Activated CD4-positive, alpha-beta T cell treated with anti-CD3 and anti-CD28 coated beads, Interleukin-2, amount 50 U/mL, for 4 hours (primary cell): ENCODE measurements around the gene WBP4.
"Not testable (repeated sequence)": the region's sequence is repeated elsewhere in the genome, so short reads cannot be mapped to it uniquely, and the experiment has no call there.

Experiments used
- DNase-seq, 2 experiments: peaks; one replicate each; pipeline ENCODE4 v3.0.0-alpha.2; 2020

The WBP4 gene

DNA sequence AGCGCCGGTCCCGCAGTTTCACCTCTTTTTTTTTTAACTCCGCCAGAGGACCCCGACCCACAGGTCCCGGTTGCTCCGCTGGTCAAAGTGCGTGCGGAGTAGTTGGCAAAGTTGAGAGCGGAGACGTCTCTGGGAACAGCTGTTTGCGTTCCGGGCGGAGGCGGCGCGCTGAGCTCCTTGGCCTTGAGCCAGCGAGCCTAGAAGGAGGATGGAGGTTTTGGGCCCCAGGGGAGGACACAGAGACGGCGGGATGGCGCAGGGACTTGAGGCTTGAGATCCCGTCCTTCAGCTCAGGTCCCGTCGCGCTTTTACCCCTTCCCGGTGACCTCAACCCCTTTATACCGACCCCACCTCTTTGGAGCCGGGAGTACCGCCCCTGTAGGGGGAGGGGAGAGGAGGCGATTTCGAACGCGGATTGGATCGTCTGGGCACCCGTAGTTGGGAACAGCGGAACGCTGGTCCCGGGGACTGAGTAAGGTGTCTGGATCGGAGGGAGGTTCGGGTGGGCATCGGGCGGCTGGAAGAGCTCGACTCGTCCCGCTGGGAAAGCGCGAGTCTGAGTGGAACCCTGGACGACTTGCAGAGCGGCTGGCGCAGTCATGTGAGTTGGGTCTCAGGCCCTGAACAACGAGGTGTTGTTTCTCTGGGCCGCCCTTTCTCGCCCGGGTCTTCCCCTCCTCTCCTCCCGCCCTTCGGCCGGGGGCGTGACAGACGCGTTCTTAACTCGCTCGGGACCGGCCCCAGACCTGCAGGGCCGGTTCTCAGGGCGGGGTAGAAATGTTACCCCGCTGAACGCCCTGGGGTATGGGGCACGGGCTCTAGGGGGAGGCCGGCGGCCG, at the start of gene WBP4:
TSS of gene WBP4 (plus strand) at position 435 of the 839 bp plus-strand sequence. CDS start at position 600, 165 bp downstream.
- peak; percentile 79 to 82 for DNase-seq

GRCh38 chr13:41012536-41012935, 48.8 kb upstream of the WBP4 start:
- no peak for DNase-seq

- no peak for DNase-seq
Measured at GRCh38 chr13:41013835-41014234, 47.5 kb upstream of the WBP4 start.

DNA sequence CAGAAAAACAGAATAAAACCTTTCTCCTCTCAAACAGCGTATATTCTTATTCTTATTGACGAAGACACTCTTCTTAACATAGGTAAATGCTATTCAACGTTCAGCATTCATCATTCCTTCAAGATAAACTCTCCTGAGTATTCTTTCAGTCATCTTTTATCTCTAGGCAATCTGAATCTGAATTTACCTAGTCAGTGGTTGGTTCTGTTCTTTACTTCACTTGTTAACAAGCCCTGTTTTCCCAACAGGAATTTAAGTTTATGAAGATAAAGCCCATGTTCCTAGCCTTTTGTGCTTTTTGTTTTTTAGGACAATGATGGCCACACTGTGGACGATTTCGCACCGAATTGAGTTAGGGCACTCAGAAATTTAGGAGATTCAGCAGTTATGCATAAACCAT, 45.4 kb upstream of the WBP4 start:
- no peak for DNase-seq

- no peak for DNase-seq
Measured at GRCh38 chr13:41017159-41017558, 44.1 kb upstream of the WBP4 start.

- no peak for DNase-seq
Measured at GRCh38 chr13:41017817-41018601, 43.3 kb upstream of the WBP4 start.

GRCh38 chr13:41018602-41018948, 42.7 kb upstream of the WBP4 start:
- no peak for DNase-seq

DNA sequence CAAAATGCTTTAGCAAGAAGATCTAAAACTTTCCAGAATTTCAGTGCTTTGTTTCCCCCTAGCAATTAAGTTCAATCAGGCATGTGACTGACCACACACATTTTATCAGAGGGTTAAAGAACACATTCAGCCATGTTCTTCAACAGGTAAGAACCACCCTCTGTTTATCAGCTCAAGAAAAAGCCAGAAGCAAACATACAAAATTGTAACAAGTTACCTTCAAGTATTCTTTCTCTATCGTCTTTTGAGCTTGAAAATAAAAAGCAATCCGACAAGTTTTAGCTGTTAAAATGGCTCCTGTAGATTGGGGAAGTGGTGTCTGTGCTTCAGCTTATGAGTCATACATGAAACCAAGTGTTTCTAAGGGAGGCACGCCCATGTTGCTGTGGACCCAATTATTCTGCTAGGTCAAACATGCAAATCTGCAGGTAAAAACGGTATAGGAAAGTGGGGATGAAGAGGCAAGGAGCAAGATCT, 42.3 kb upstream of the WBP4 start, which contains the start of gene ELF1:
TSS of gene ELF1 (minus strand) at position 306 of the 477 bp plus-strand sequence. CDS start 37,262 bp downstream, outside the sequence.
- peak; percentile 32 to 42 for DNase-seq

GRCh38 chr13:41019578-41020347, 41.5 kb upstream of the WBP4 start:
- DNase-seq, result no peak

GRCh38 chr13:41025518-41025917, 35.8 kb upstream of the WBP4 start:
- no peak for DNase-seq

DNA sequence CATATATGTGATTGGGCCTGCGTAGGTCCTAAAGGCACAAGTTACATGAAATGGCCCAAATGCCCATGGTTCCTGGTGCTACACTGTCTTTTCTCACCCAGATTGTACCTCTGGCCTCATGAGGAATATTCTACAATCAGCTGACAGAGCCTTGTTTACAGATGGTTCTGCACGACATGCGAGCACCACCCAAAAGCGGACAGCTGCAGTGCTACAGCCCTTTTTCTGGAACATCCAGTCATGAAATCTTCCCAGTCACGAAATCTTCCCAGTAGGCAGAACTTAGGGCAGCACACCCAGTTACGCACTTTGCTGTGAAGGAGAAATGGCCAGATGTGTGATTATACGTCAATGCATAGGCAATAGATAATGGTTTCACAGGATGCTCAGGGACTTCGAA, 34.5 kb upstream of the WBP4 start:
- no peak for DNase-seq

GRCh38 chr13:41028051-41028450, 33.3 kb upstream of the WBP4 start:
- no peak for DNase-seq

GRCh38 chr13:41029629-41030028, 31.7 kb upstream of the WBP4 start:
- peak in 1 of 2 experiments; percentile 2 for DNase-seq

DNA sequence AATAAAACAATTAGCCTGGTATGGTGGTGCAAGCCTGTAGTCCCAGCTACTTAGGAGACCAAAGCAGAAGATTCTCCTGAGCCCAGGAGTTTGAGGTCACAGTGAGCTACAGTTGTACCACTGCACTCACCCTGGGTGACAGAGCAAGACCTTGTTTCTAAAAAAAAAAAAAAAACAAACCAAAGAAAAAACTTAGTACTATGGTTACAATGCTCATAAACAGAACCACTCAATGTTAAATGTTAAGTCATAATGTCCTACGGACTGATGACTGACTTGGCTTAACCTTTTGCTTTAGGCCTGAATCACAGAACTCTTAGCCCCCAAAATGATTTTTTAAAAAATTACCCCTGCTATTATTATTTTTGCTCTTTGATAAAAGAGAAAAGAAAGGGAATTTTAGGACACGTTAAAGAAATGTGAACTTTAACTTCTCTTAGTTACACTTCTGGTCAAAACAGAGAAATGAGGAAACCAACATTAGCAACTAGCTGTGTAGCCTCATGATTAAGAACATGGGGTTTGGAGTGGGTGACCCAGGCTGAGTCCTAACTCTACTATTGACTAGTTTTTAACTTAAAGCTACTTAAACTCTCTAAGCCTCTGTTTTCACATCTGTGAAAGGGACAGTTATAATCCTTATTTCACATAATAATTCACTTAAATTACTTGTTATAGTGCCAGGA, 28.5 kb upstream of the WBP4 start:
- no peak for DNase-seq

- DNase-seq, result no peak
Measured at GRCh38 chr13:41034382-41034781, 26.9 kb upstream of the WBP4 start.

DNA sequence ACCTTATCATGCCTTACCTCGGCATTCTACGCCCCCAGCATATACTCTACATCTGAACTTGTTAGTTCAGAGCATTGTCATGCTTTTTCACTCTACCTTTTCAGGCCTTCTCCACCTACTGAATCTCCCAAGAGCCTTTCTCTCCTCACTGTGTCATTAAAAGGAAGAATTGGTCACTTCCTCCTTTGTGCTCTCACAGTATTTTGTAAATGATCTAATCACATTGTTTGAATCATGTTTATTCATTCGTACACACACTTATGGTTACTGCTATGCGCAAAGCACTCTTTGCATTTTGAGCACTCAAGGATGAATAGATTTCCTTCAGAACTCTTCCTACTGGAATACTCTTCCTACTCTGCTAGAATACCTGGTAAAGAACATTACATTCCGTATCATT, 26.4 kb upstream of the WBP4 start:
- no peak for DNase-seq

- not testable (repeated sequence) for DNase-seq
Measured at GRCh38 chr13:41036557-41036956, 24.8 kb upstream of the WBP4 start.

DNA sequence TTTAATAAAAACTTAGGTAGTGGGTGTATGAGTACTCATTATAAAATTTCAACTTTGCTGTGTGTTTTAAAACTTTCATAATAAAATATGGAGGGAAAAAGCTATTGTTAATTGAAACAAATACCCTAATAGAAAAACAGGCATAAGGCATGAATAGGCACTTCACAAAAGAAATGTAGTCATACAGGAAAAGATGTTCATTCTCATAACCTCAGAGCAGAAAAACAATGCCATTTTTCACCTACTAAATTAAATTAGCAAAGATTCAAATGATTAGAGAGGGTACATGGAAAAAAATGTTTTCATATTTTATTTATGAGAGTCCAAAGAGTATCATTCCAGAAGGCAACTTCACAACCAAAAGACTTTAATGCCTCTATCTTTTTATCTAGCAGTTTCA, 21.6 kb upstream of the WBP4 start:
- DNase-seq, result no peak

GRCh38 chr13:41040584-41041334, 20.6 kb upstream of the WBP4 start:
- no peak for DNase-seq

GRCh38 chr13:41042419-41042818, 18.9 kb upstream of the WBP4 start:
- not testable (repeated sequence) for DNase-seq

GRCh38 chr13:41048640-41049039, 12.7 kb upstream of the WBP4 start:
- no peak for DNase-seq
